OCI-LY3 (cell line): Measurements from ENCODE around the gene MTMR1.

Experiments used
- EZH2phosphoT487 ChIP-seq: fragments of 200-600 bp; shearing (Covaris generic); IDR thresholded peaks from 2 replicates; pipeline ENCODE4 v1.6.1; 2018; ENCODE audit warnings: antibody characterized with exemption, mixed run types, low read depth
- TF ChIP-seq, protein P1 (sequence below): fragments of 200-600, 300-600 bp; sonication (generic); IDR thresholded peaks from 2 replicates; pipeline ENCODE4 v1.5.1; 2014; ENCODE audit warnings: antibody characterized with exemption, low read length, low read depth

DNA sequence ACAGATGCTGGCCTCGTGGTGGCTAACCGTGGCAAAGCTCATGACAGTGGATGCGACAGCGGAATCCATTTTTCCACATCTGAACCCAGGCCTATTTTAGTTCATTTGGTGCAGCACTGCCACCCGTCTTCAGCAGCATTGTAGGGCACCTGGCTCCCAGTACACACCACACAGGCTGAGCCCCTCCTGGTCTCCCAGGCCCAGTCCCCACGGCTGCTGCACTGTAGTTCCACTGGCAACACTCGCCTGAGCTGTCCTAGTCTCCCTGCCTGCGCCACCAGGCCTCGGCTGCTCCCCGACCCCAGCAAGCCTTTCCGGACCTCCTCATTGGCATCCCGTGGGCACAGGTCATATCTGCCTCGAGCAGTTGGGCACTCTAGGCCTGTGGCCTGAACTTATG, 76.2 kb downstream of the MTMR1 start:
- TF ChIP-seq, protein P1, sequence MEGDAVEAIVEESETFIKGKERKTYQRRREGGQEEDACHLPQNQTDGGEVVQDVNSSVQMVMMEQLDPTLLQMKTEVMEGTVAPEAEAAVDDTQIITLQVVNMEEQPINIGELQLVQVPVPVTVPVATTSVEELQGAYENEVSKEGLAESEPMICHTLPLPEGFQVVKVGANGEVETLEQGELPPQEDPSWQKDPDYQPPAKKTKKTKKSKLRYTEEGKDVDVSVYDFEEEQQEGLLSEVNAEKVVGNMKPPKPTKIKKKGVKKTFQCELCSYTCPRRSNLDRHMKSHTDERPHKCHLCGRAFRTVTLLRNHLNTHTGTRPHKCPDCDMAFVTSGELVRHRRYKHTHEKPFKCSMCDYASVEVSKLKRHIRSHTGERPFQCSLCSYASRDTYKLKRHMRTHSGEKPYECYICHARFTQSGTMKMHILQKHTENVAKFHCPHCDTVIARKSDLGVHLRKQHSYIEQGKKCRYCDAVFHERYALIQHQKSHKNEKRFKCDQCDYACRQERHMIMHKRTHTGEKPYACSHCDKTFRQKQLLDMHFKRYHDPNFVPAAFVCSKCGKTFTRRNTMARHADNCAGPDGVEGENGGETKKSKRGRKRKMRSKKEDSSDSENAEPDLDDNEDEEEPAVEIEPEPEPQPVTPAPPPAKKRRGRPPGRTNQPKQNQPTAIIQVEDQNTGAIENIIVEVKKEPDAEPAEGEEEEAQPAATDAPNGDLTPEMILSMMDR: no peak
- TF ChIP-seq EZH2phosphoT487: no peak
